ENCODE measurements around the gene ABCB10.

ABCB10 gene

DNA sequence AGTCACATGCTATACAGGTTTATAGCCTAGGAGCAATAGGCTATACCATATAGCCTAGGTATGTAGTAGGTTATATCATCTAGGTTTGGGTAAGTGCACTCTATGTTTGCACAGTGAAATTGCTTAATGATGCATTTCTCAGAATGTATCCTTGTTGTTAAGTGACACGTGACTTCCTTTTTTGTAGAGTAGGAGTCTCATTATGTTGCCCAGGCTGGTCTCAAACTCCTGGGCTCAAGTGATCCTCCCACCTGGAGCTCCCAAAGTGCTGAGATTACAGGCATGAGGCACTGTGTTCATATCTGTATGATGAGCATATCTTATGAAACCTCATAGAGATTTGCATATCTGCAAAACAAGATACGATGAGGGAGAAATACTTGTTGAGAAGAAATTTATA, 13.8 kb upstream of the ABCB10 start:
- Histone ChIP-seq H3K27me3 (ENCODE audit: control insufficient read depth, insufficient read depth, low read length) (no peaks in the 10 kb centered on the region), H3K36me3 (ENCODE audit: control insufficient read depth, insufficient read depth, low read length) (no peaks in the 10 kb centered on the region), H3K9me3 (ENCODE audit: control insufficient read depth, low read length) (no peaks in the 10 kb centered on the region), H3K4me1 (no peaks in the 10 kb centered on the region), H3K4me3 (ENCODE audit: low read depth, low read length) (no peak overlapping the region), H3K9ac (no peak overlapping the region), H3K27ac (no peak overlapping the region), H3K79me2 (no peaks in the 10 kb centered on the region), H2AFZ (no peak overlapping the region), H3K4me2 (ENCODE audit: low read length) (no peak overlapping the region)
- TF ChIP-seq CTCF (IDR thresholded peaks at IDR 0.05) = no peak

DNA sequence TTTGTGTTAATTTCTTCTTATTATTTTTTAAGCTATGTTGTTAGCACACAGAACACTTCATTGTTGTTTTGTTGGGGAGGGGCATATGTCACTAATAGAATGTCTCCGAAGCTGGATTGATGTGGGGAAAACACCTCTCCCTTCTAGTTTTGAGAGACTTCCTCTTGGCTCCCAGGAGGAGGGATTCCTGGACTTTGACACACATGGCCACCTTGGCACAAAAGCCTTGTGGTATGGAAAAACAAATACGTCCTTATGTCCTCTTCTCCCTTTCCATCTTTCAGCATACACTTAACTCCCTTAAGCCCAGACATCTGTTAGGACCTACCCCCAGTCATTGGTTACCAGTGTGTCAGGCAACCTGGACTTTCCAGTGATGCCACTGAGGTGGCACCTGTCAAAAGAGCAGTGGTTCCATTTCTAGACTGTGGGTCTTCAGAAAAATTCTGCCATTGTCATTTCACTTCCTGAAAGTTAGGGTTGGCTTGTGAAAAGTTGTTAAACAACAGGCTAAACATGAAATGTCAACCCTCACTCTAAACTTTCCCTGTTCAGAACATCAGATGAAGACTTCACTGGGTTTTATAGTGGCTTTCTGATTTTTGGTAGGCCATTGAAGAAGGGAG, 12.5 kb upstream of the ABCB10 start:
- Histone ChIP-seq H3K4me2 (ENCODE audit: low read length) (no peak overlapping the region), H3K79me2 (no peaks in the 10 kb centered on the region), H3K27ac (no peak overlapping the region), H3K9me3 (ENCODE audit: control insufficient read depth, low read length) (no peaks in the 10 kb centered on the region), H3K9ac (no peak overlapping the region), H3K4me1 (no peaks in the 10 kb centered on the region), H2AFZ (no peak overlapping the region), H3K36me3 (ENCODE audit: control insufficient read depth, insufficient read depth, low read length) (no peaks in the 10 kb centered on the region), H3K4me3 (ENCODE audit: low read depth, low read length) (no peak overlapping the region), H3K27me3 (ENCODE audit: control insufficient read depth, insufficient read depth, low read length) (no peaks in the 10 kb centered on the region)
- no peak for TF ChIP-seq CTCF (IDR thresholded peaks at IDR 0.05)

- Histone ChIP-seq H3K4me1 (no peaks in the 10 kb centered on the region), H3K9me3 (ENCODE audit: control insufficient read depth, low read length) (no peaks in the 10 kb centered on the region), H3K9ac (no peak overlapping the region), H3K36me3 (ENCODE audit: control insufficient read depth, insufficient read depth, low read length) (no peaks in the 10 kb centered on the region), H3K4me3 (ENCODE audit: low read depth, low read length) (no peak overlapping the region), H3K4me2 (ENCODE audit: low read length) (no peak overlapping the region), H2AFZ (no peak overlapping the region), H3K79me2 (no peaks in the 10 kb centered on the region), H3K27ac (no peak overlapping the region), H3K27me3 (ENCODE audit: control insufficient read depth, insufficient read depth, low read length) (no peaks in the 10 kb centered on the region)
- TF ChIP-seq CTCF (IDR thresholded peaks at IDR 0.05) = no peak
These were observed 11.8 kb upstream of the ABCB10 start for GRCh38 chr1:229570305-229570704.

- H3K4me1 ChIP-seq = no peaks in the 10 kb centered on the region
- TF ChIP-seq CTCF (IDR thresholded peaks at IDR 0.05) = no peak
These were observed 8.8 kb upstream of the ABCB10 start for GRCh38 chr1:229567109-229567868.

GRCh38 chr1:229563701-229564100, 5.2 kb upstream of the ABCB10 start:
- Histone ChIP-seq H3K4me3 (ENCODE audit: low read depth, low read length) (no peak overlapping the region), H2AFZ (no peak overlapping the region), H3K27me3 (ENCODE audit: control insufficient read depth, insufficient read depth, low read length) (no peaks in the 10 kb centered on the region), H3K4me2 (ENCODE audit: low read length) (no peak overlapping the region), H3K9ac (no peak overlapping the region), H3K4me1 (no peaks in the 10 kb centered on the region), H3K27ac (no peak overlapping the region), H3K79me2 (no peaks in the 10 kb centered on the region), H3K9me3 (ENCODE audit: control insufficient read depth, low read length) (no peaks in the 10 kb centered on the region), H3K36me3 (ENCODE audit: control insufficient read depth, insufficient read depth, low read length) (no peaks in the 10 kb centered on the region)
- TF ChIP-seq CTCF (IDR thresholded peaks at IDR 0.05) = no peak

More at GRCh38 chr1:229567109-229567868, 8.8 kb upstream of the ABCB10 start:
- Histone ChIP-seq H3K9ac (no peak overlapping the region), H3K4me2 (ENCODE audit: low read length) (no peak overlapping the region), H3K79me2 (no peaks in the 10 kb centered on the region), H3K36me3 (ENCODE audit: control insufficient read depth, insufficient read depth, low read length) (no peaks in the 10 kb centered on the region), H3K27me3 (ENCODE audit: control insufficient read depth, insufficient read depth, low read length) (no peaks in the 10 kb centered on the region), H2AFZ (no peak overlapping the region), H3K4me3 (ENCODE audit: low read depth, low read length) (no peak overlapping the region), H3K27ac (no peak overlapping the region), H3K9me3 (ENCODE audit: control insufficient read depth, low read length) (no peaks in the 10 kb centered on the region)
